ENCODE measurements around the gene LMAN2. TPM values are rescaled to one million over a fixed set of nuclear protein-coding genes. Genes with fewer than 3 reads are reported as not detected.

Gene LMAN2
- total and polyA plus RNA-seq, 12 donors = 46.3 to 215 (median 56.3) TPM

DNA sequence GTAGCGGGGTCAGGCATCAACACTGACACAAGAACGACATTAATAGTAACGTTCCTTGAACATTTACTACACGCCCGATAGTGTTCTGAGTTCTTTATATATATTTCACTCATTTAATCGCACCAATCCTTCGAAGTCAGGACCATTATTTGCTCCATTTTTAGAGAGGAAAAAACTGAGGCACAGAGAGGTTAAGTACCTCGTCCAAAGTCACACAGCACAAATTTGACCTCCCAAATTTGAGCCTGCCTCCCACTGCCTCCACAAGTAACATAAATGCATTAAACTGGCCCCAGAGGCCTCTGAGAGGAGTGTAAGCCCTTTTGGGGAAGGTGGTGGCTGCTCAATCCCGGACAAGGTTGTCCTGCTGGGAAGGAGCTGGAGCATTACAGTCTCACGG, 12.1 kb upstream of the LMAN2 start:
- Histone ChIP-seq H3K27me3 (no peaks in the 10 kb centered on the region), H3K36me3 (peaks cover 0 to 18% (median 0%) of the 10 kb centered on the region in 9 donors), H3K4me1 (peaks cover 3 to 79% (median 40%) of the 10 kb centered on the region in 9 donors), H3K9me3 (no peaks in the 10 kb centered on the region), H3K4me3 (peak overlapping the region in 9 of 10 donors; percentile 23 to 55 (median 47)), H3K27ac (no peak overlapping the region)
- WGBS, 2 donors = 39 to 44% methylated on average over 10 of the region's 10 CpGs
- TF ChIP-seq, protein P1, sequence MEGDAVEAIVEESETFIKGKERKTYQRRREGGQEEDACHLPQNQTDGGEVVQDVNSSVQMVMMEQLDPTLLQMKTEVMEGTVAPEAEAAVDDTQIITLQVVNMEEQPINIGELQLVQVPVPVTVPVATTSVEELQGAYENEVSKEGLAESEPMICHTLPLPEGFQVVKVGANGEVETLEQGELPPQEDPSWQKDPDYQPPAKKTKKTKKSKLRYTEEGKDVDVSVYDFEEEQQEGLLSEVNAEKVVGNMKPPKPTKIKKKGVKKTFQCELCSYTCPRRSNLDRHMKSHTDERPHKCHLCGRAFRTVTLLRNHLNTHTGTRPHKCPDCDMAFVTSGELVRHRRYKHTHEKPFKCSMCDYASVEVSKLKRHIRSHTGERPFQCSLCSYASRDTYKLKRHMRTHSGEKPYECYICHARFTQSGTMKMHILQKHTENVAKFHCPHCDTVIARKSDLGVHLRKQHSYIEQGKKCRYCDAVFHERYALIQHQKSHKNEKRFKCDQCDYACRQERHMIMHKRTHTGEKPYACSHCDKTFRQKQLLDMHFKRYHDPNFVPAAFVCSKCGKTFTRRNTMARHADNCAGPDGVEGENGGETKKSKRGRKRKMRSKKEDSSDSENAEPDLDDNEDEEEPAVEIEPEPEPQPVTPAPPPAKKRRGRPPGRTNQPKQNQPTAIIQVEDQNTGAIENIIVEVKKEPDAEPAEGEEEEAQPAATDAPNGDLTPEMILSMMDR (IDR thresholded peaks at IDR 0.05) = no peak
- ATAC-seq (no peak), DNase-seq (no peak)
- intact Hi-C loops (cut with DNase I) = loop anchor here in 2 of 10 donors (10.0 kb wide), 2 partner anchors 49 to 249 kb away; partner anchors contain the start of gene MXD3 (in 1 of the 2)

DNA sequence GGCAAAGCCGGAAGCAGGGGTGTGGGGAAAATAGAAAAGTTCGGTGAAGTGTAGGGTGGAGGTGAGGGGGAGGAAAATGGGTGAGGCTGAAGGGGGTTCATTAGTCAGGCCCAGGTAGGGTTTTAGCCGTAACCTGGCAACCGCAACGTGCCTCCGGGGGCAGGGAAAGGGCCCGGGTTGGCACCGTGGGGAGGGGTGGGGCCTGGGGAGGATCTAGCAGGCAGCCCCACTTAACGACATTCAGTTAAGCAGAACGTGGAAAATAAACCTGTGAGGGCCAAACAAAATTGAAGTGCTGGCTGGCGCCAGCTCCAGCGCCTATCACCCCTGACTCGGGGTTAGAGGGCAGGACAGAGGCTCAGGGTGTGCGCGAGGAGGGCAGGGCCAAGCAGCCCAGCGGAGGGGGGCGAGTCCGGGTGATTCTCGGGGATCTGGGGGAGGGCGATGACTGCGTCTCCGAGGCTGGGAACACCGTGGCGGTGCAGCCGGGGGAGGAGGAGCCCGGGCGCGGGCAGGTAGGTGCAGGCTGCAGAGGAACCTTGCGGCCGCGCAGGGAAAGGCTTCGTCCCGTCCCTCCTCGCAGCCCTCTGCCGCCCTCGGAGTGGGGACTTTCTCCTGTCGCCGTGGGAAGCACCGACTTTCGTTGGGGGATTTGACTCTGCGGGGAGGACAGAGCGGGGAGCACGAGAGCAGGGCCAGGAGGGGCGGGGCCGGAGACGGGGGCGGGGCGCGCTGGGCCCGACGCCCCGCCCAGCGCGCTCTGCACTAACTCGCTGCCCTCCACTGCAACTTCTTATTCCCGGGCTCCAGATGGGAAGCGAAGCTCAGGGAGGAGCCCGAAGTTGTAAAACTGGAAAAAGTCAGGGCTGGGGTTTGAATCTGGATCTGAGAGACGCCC, 11.4 kb upstream of the LMAN2 start:
- DNase-seq = peak; percentile 41 to 68
- ATAC-seq = peak; percentile 32 to 55 (median 47)
- peaks cover 3 to 86% (median 43%) of the 10 kb centered on the region in 9 donors for H3K4me1 ChIP-seq
- peaks cover 0 to 11% (median 0%) of the 10 kb centered on the region in 9 donors for H3K36me3 ChIP-seq
- WGBS, 2 donors = 12% methylated on average over 58 to 59 of the region's 59 CpGs
- intact Hi-C loops (cut with DNase I) = loop anchor here in 2 of 10 donors (10.0 kb wide), 2 partner anchors 48 to 248 kb away; partner anchors contain the start of gene MXD3 (in 1 of the 2)
- TF ChIP-seq, protein P1 (IDR thresholded peaks at IDR 0.05) = no peak
- no peaks in the 10 kb centered on the region for H3K27me3 ChIP-seq
- H3K9me3 ChIP-seq = no peaks in the 10 kb centered on the region
- H3K4me3 ChIP-seq = peak overlapping the region; percentile 9 to 55 (median 44)
- H3K27ac ChIP-seq = peak overlapping the region in 1 of 10 donors; percentile 74

DNA sequence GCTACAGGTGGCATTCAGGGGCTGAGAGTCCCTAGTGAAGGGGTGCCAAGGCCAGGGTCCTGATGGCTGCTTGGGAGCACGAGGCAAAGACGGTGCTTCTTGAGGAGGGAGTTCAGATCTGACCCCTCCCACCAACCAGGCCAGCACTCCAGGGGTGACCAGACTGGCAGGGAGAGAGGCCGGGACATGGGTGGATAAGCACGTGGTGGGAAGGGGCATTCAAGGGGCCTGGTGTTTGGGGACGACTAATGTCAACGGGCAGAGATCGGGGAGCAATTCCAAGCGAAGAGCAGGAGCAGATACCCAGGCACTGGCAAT, 10.8 kb upstream of the LMAN2 start:
- no peak for ATAC-seq

More for the DNA sequence above, 10.8 kb upstream of the LMAN2 start:
- no peak for DNase-seq
- intact Hi-C loops (cut with DNase I) = loop anchor here in 2 of 10 donors (10.0 kb wide), 2 partner anchors 47 to 247 kb away; partner anchors contain the start of gene MXD3 (in 1 of the 2)
- H3K27me3 ChIP-seq = no peaks in the 10 kb centered on the region
- TF ChIP-seq, protein P1 (IDR thresholded peaks at IDR 0.05) = no peak
- peaks cover 0 to 86% (median 39%) of the 10 kb centered on the region in 9 donors for H3K4me1 ChIP-seq
- peaks cover 0 to 5% (median 0%) of the 10 kb centered on the region in 9 donors for H3K36me3 ChIP-seq
- H3K4me3 ChIP-seq = no peak overlapping the region
- 58 to 65% methylated on average over 8 of the region's 8 CpGs for WGBS, 2 donors
- no peaks in the 10 kb centered on the region for H3K9me3 ChIP-seq
- peak overlapping the region in 1 of 10 donors; percentile 74 for H3K27ac ChIP-seq
